ENCODE measurements around the gene DMAC2. TPM values are rescaled to one million over a fixed set of nuclear protein-coding genes. Genes with fewer than 3 reads are reported as not detected.

Gene DMAC2
- total RNA-seq, 2 donors from 2014 or later = 21.7 to 27.9 TPM

- peaks cover 66% of the 10 kb centered on the region for H3K36me3 ChIP-seq
Measured at GRCh38 chr19:41415154-41415571, 24.5 kb downstream of the DMAC2 start.

GRCh38 chr19:41414461-41414860 is 25.3 kb downstream of the DMAC2 start:
- peaks cover 60% of the 10 kb centered on the region for H3K36me3 ChIP-seq
- H3K27ac ChIP-seq = no peak overlapping the region
- no peak for TF ChIP-seq CTCF (IDR thresholded peaks at IDR 0.05)
- no peaks in the 10 kb centered on the region for H3K9me3 ChIP-seq
- H3K27me3 ChIP-seq (replicated peaks; ENCODE audit: insufficient read depth) = no peaks in the 10 kb centered on the region
- ATAC-seq (ENCODE audit: insufficient number of reproducible peaks, low FRiP score, low read depth) = no peak
- H3K4me3 ChIP-seq = no peak overlapping the region
- peaks cover 0 to 8% of the 10 kb centered on the region in 2 donors for H3K4me1 ChIP-seq (ENCODE audit: control insufficient read depth in 1 of 2, low read depth in 2 of 2)
- DNase-seq (ENCODE audit: low spot score) = no peak

More at GRCh38 chr19:41415154-41415571, 24.5 kb downstream of the DMAC2 start:
- no peaks in the 10 kb centered on the region for H3K27me3 ChIP-seq (replicated peaks; ENCODE audit: insufficient read depth)
- ATAC-seq (ENCODE audit: insufficient number of reproducible peaks, low FRiP score, low read depth) = no peak
- TF ChIP-seq CTCF (IDR thresholded peaks at IDR 0.05) = no peak
- no peak overlapping the region for H3K27ac ChIP-seq
- DNase-seq (ENCODE audit: low spot score) = no peak
- H3K4me1 ChIP-seq (ENCODE audit: control insufficient read depth in 1 of 2, low read depth in 2 of 2) = peaks cover 0 to 1% of the 10 kb centered on the region in 2 donors
- H3K9me3 ChIP-seq = no peaks in the 10 kb centered on the region
- no peak overlapping the region for H3K4me3 ChIP-seq

GRCh38 chr19:41413947-41414346 is 25.8 kb downstream of the DMAC2 start:
- no peaks in the 10 kb centered on the region for H3K9me3 ChIP-seq
- DNase-seq (ENCODE audit: low spot score) (no peak), ATAC-seq (ENCODE audit: insufficient number of reproducible peaks, low FRiP score, low read depth) (no peak)
- H3K36me3 ChIP-seq = peaks cover 55% of the 10 kb centered on the region
- H3K27me3 ChIP-seq (replicated peaks; ENCODE audit: insufficient read depth) = no peaks in the 10 kb centered on the region
- no peak overlapping the region for H3K4me3 ChIP-seq
- peaks cover 5 to 14% of the 10 kb centered on the region in 2 donors for H3K4me1 ChIP-seq (ENCODE audit: control insufficient read depth in 1 of 2, low read depth in 2 of 2)
- TF ChIP-seq CTCF (IDR thresholded peaks at IDR 0.05) = no peak
- no peak overlapping the region for H3K27ac ChIP-seq

GRCh38 chr19:41412953-41413352 is 26.8 kb downstream of the DMAC2 start:
- peaks cover 52% of the 10 kb centered on the region for H3K36me3 ChIP-seq

GRCh38 chr19:41411968-41412265 is 27.8 kb downstream of the DMAC2 start:
- no peak overlapping the region for H3K4me3 ChIP-seq
- no peak for ATAC-seq (ENCODE audit: insufficient number of reproducible peaks, low FRiP score, low read depth)

More at GRCh38 chr19:41412953-41413352, 26.8 kb downstream of the DMAC2 start:
- Histone ChIP-seq H3K4me3 (no peak overlapping the region), H3K9me3 (no peaks in the 10 kb centered on the region), H3K27me3 (replicated peaks; ENCODE audit: insufficient read depth) (no peaks in the 10 kb centered on the region), H3K27ac (no peak overlapping the region), H3K4me1 (ENCODE audit: control insufficient read depth in 1 of 2, low read depth in 2 of 2) (peaks cover 7 to 24% of the 10 kb centered on the region in 2 donors)
- ATAC-seq (ENCODE audit: insufficient number of reproducible peaks, low FRiP score, low read depth) (no peak), DNase-seq (ENCODE audit: low spot score) (no peak)
- TF ChIP-seq CTCF (IDR thresholded peaks at IDR 0.05) = no peak

More at GRCh38 chr19:41411968-41412265, 27.8 kb downstream of the DMAC2 start:
- Histone ChIP-seq H3K36me3 (peaks cover 46% of the 10 kb centered on the region), H3K27me3 (replicated peaks; ENCODE audit: insufficient read depth) (no peaks in the 10 kb centered on the region), H3K4me1 (ENCODE audit: control insufficient read depth in 1 of 2, low read depth in 2 of 2) (peaks cover 7 to 24% of the 10 kb centered on the region in 2 donors), H3K27ac (no peak overlapping the region), H3K9me3 (no peaks in the 10 kb centered on the region)
- TF ChIP-seq CTCF (IDR thresholded peaks at IDR 0.05) = no peak
- DNase-seq (ENCODE audit: low spot score) = no peak

Data from thoracic aorta (tissue), 2 donors.